Measurements from ENCODE around the gene TAS1R2. TPM values are rescaled to one million over a fixed set of nuclear protein-coding genes. Genes with fewer than 3 reads are reported as not detected.

TAS1R2 gene
- total RNA-seq: not detected in 2 replicates

DNA sequence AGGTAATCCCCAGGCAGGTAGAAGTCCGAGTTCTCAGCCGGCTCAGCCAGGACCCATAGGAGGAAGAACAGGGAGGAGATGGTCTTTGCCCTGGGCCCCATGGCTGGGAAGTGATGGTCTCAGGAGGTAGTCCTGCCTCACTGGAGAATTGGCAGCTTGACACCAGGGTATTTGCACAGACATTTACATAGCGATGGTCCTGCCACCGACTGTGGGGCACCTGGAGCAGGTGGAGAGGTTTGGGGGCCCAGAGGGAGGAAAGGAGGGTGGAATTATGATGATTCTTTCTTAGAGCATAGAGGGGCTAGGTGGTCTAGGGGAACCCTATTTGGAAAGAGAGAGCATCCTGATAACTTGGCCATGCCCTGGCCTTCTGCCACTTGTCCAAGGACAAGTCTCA is at the start of gene TAS1R2:
TSS of gene TAS1R2 (minus strand) at position 101 of the 400 bp plus-strand sequence. CDS start at position 101, 0 bp downstream.

DNA sequence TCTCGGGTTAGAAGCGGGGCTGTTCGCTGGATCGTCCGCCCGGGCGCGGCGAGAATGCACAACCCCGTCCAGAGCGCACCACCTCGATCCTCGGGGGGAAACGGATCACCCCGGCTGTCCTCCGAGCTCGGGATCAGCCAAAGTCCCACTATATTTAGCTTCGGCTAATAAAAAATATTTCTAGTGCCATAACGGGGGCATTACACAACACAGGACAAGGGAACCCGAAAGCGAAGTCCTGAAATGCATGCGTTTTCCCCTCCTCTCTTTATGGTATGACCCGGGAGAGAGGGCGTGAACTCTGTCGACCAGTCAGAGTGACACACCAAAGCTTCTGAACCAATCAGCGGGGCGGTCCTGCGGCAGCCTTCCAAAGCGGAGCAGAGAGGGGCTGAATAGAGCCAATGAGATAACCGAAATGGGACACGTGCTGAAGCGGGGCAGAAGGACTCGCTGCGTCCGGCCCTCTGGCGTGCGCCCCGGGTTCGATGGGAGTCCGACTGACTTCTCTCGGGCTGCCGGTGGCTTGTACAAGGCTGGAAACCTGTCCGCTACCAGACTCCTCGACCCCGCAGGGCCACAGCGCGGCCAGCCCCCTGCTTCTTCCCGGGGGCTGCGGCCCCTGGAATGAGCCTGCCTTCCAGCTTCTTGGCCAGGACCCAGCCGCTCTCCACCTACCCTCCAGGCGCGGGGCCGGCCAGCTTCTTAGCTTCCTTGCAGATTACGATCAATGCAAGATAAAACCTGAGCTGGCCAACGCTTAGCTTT is 43.2 kb upstream of the TAS1R2 start, which contains the start of gene ALDH4A1:
TSS of gene ALDH4A1 (minus strand) at position 33 of the 768 bp plus-strand sequence. CDS start at position 1, 32 bp downstream.

Other genes with a start within 250 kb of the TAS1R2 start
- not detected in 2 replicates for gene PAX7, start 228.8 kb downstream of the TAS1R2 start, total RNA-seq
- 24.6 and 26.0 TPM in 2 replicates for gene ALDH4A1, start 42.9 kb upstream of the TAS1R2 start, total RNA-seq
- 17.6 and 19.9 TPM in 2 replicates for gene IFFO2, start 97.0 kb upstream of the TAS1R2 start, total RNA-seq

Measured in mesangial cell (primary cell).